Tibial nerve (tissue), 3 donors: ENCODE data around the gene TAF9B.

Experiments used
- POLR2A ChIP-seq, 2 donors: fragments of 450-650 bp; IDR thresholded peaks; one replicate each; pipeline ENCODE4 v1.6.1; 2017; ENCODE audit warnings: antibody characterized with exemption in 2 of 2, mild to moderate bottlenecking in 2 of 2, moderate library complexity in 2 of 2
- TF ChIP-seq, protein P1 (sequence below), 5 experiments: fragments of 200-600 bp in 3 of 5; fragments of 450-650 bp in 2 of 5; sonication (generic) in 3 of 5; IDR thresholded peaks; one replicate each; pipeline ENCODE4 v1.5.1; 2016 to 2019; ENCODE audit warnings: antibody characterized with exemption in 5 of 5, mild to moderate bottlenecking in 3 of 5, moderate library complexity in 2 of 5

DNA sequence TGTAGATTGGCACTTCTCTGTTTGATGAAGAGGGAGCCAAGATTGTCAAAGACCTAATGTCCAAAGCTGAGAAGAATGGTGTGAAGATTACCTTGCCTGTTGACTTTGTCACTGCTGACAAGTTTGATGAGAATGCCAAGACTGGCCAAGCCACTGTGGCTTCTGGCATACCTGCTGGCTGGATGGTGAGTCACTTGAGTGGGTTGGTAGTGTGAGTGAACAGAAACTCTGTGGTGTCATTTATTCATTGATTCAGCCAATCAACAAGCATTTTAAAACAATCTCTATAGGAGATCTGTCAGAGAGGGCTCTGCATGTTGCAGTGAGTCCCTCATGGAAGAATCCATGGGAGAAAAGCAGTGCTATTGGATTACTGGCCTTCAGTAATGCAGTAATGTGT, 16.3 kb downstream of the TAF9B start:
- no peak for TF ChIP-seq POLR2A (IDR thresholded peaks at IDR 0.05)
- TF ChIP-seq, protein P1, sequence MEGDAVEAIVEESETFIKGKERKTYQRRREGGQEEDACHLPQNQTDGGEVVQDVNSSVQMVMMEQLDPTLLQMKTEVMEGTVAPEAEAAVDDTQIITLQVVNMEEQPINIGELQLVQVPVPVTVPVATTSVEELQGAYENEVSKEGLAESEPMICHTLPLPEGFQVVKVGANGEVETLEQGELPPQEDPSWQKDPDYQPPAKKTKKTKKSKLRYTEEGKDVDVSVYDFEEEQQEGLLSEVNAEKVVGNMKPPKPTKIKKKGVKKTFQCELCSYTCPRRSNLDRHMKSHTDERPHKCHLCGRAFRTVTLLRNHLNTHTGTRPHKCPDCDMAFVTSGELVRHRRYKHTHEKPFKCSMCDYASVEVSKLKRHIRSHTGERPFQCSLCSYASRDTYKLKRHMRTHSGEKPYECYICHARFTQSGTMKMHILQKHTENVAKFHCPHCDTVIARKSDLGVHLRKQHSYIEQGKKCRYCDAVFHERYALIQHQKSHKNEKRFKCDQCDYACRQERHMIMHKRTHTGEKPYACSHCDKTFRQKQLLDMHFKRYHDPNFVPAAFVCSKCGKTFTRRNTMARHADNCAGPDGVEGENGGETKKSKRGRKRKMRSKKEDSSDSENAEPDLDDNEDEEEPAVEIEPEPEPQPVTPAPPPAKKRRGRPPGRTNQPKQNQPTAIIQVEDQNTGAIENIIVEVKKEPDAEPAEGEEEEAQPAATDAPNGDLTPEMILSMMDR (IDR thresholded peaks at IDR 0.05): no peak
